ENCODE data around the gene POLR2E. TPM values are rescaled to one million over a fixed set of nuclear protein-coding genes. Genes with fewer than 3 reads are reported as not detected.

POLR2E gene
- total RNA-seq, 1 experiment from 2014 or later, result 141 TPM

DNA sequence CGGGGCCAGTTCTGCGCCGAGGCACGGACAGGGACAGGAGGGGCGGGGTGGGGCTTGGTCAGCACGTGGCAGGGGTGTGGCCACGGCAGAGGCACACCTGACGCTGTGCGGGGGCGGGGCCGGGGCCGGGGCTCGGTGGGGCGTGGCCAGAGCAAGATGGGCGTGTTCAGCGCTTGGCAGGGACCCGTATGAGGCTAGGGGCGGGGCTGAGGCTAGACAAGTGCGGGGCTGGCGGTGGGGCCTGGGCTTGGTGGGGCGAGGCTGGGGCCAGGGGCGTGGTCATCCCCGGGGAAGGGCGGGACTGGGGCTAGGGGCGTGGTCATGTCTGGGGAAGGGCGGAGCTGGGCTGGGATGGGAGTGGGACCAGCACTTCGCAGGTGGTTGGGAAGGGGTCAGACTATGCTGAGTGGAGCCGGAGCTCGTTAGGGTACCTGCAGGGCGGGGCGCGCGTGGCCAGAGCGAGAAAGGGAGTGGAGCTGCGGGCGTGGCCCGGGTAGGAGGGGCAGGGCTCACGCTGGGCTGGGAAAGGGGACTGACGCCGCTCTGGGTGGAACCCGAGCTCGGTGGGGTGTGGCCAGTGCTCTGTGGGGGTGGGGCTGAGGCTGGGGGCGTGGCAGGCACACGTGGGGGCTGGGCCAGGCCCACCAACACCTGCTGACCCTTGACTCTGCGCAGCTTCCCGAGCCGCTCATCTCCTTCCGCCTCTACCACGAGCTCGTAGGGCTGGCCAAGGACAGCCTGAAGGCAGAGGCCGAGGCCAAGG, 12.8 kb downstream of the POLR2E start:
- BruUV-seq (replicated peaks), result no TSS peak
- Mint-ChIP-seq H3K27ac (ENCODE audit: unreplicated experiment) (no peak overlapping the region), H3K9me3 (ENCODE audit: low read depth, unreplicated experiment) (no peaks in the 10 kb centered on the region), H3K27me3 (ENCODE audit: unreplicated experiment) (no peaks in the 10 kb centered on the region), H3K36me3 (ENCODE audit: insufficient read depth, unreplicated experiment) (peaks cover 23% of the 10 kb centered on the region), H3K4me3 (ENCODE audit: low read depth, unreplicated experiment) (no peak overlapping the region), H3K4me1 (ENCODE audit: low read depth, unreplicated experiment) (no peaks in the 10 kb centered on the region)
- TF ChIP-seq, protein P1, sequence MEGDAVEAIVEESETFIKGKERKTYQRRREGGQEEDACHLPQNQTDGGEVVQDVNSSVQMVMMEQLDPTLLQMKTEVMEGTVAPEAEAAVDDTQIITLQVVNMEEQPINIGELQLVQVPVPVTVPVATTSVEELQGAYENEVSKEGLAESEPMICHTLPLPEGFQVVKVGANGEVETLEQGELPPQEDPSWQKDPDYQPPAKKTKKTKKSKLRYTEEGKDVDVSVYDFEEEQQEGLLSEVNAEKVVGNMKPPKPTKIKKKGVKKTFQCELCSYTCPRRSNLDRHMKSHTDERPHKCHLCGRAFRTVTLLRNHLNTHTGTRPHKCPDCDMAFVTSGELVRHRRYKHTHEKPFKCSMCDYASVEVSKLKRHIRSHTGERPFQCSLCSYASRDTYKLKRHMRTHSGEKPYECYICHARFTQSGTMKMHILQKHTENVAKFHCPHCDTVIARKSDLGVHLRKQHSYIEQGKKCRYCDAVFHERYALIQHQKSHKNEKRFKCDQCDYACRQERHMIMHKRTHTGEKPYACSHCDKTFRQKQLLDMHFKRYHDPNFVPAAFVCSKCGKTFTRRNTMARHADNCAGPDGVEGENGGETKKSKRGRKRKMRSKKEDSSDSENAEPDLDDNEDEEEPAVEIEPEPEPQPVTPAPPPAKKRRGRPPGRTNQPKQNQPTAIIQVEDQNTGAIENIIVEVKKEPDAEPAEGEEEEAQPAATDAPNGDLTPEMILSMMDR (IDR thresholded peaks at IDR 0.05; ENCODE audit: unreplicated experiment), result no peak
- no peak for DNase-seq
- CTCF ChIA-PET, result no interaction called here
- intact Hi-C loops (cut with micrococcal nuclease; ENCODE audit: unreplicated experiment), result no loop called here

DNA sequence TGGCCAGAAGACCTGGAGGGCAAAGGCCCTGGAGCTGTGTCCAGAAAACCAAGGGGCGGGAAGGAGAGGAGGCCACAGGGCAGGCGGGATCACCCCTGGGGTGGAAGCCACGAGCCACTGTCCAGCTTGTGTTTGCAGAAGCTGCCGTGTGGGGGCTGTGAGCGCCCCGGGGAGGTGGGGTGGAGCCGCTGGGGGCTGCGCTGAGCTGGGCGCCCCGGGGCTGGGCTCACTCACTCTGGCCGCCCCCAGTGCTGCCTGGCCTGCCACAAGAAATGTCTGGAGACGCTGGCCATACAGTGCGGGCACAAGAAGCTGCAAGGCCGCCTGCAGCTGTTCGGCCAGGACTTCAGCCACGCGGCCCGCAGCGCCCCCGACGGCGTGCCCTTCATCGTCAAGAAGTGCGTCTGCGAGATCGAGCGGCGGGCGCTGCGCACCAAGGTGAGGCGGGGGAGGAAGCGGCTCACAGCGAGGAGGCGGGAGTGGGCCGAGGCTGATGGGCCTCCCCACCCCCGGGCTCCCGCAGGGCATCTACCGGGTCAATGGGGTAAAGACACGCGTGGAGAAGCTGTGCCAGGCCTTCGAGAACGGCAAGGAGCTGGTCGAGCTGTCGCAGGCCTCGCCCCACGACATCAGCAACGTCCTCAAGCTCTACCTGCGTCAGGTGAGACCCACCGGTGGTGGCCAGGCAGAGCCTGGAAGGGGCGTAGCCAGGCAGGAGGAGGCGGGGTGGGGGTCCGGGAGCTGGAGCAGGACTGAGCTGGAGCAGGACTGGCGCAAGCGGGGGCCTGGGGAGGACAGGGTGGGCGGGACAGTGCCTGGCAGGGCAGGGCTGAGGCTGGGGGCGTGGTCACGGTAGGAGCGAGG, 13.6 kb downstream of the POLR2E start:
- Mint-ChIP-seq H3K36me3 (ENCODE audit: insufficient read depth, unreplicated experiment) (peaks cover 23% of the 10 kb centered on the region), H3K4me3 (ENCODE audit: low read depth, unreplicated experiment) (no peak overlapping the region), H3K27me3 (ENCODE audit: unreplicated experiment) (no peaks in the 10 kb centered on the region), H3K27ac (ENCODE audit: unreplicated experiment) (no peak overlapping the region), H3K4me1 (ENCODE audit: low read depth, unreplicated experiment) (no peaks in the 10 kb centered on the region), H3K9me3 (ENCODE audit: low read depth, unreplicated experiment) (no peaks in the 10 kb centered on the region)
- intact Hi-C loops (cut with micrococcal nuclease; ENCODE audit: unreplicated experiment), result no loop called here
- CTCF ChIA-PET, result no interaction called here
- DNase-seq, result no peak
- TF ChIP-seq, protein P1 (IDR thresholded peaks at IDR 0.05; ENCODE audit: unreplicated experiment), result no peak
- BruUV-seq (replicated peaks), result no TSS peak

DNA sequence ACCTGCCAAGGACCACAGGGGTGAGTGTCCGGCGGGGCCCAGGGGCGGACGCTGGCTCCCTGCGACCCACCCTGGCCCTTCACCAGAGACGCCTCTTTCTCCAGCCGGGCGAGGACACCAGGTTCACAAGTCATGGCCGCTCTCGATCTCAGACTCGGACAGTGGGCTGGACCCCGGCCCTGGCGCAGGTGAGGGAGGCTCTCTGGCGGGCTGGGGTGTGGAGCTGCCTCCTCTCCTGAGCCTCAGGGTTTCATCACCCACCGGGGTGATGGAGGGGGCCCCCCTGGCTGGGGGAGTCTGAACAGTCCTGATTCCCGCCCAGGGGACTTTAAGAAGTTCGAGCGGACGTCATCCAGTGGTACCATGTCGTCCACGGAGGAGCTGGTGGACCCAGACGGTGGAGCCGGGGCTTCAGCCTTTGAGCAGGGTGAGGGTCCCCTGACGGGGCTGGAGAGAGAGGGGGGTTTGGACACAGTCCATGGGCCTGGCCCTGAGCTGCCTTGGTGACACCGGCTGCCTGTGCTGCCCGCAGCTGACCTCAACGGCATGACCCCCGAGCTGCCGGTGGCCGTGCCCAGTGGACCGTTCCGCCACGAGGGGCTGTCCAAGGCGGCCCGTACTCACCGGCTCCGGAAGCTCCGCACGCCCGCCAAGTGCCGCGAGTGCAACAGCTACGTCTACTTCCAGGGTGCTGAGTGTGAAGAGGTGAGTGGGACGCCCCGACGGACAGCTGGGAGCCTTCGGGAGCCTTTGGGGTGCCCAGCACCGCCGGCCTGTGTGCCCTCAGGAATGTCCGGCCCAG, 14.6 kb downstream of the POLR2E start:
- Mint-ChIP-seq H3K27ac (ENCODE audit: unreplicated experiment) (no peak overlapping the region), H3K9me3 (ENCODE audit: low read depth, unreplicated experiment) (no peaks in the 10 kb centered on the region), H3K4me3 (ENCODE audit: low read depth, unreplicated experiment) (no peak overlapping the region), H3K36me3 (ENCODE audit: insufficient read depth, unreplicated experiment) (peaks cover 17% of the 10 kb centered on the region), H3K4me1 (ENCODE audit: low read depth, unreplicated experiment) (no peaks in the 10 kb centered on the region), H3K27me3 (ENCODE audit: unreplicated experiment) (no peaks in the 10 kb centered on the region)
- BruUV-seq (replicated peaks), result no TSS peak
- intact Hi-C loops (cut with micrococcal nuclease; ENCODE audit: unreplicated experiment), result no loop called here
- TF ChIP-seq, protein P1 (IDR thresholded peaks at IDR 0.05; ENCODE audit: unreplicated experiment), result no peak
- CTCF ChIA-PET, result no interaction called here
- no peak for DNase-seq

DNA sequence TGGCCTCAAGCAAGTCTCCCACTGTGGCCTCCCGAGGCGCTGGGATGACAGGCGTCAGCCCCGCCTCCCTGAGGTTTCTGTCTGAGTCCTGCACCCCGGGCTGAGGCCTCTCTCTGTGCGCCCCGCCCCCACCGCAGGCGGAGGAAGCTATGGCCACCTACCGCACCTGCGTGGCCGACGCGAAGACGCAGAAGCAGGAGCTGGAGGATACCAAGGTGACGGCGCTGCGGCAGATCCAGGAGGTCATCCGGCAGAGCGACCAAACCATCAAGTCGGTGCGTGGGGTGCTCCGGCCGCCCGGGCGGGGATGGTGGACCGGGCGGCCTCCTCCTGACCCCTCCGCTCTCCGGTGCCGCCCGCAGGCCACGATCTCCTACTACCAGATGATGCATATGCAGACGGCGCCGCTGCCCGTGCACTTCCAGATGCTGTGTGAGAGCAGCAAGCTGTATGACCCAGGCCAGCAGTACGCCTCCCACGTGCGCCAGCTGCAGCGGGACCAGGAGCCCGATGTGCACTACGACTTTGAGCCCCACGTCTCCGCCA, 15.5 kb downstream of the POLR2E start:
- intact Hi-C loops (cut with micrococcal nuclease; ENCODE audit: unreplicated experiment), result no loop called here
- no TSS peak for BruUV-seq (replicated peaks)
- Mint-ChIP-seq H3K36me3 (ENCODE audit: insufficient read depth, unreplicated experiment) (peaks cover 8% of the 10 kb centered on the region), H3K4me1 (ENCODE audit: low read depth, unreplicated experiment) (no peaks in the 10 kb centered on the region), H3K27me3 (ENCODE audit: unreplicated experiment) (no peaks in the 10 kb centered on the region), H3K9me3 (ENCODE audit: low read depth, unreplicated experiment) (no peaks in the 10 kb centered on the region), H3K27ac (ENCODE audit: unreplicated experiment) (no peak overlapping the region), H3K4me3 (ENCODE audit: low read depth, unreplicated experiment) (no peak overlapping the region)
- TF ChIP-seq, protein P1 (IDR thresholded peaks at IDR 0.05; ENCODE audit: unreplicated experiment), result no peak
- no peak for DNase-seq
- CTCF ChIA-PET, result no interaction called here
